Measurements from ENCODE around the gene ZFP57. TPM values are rescaled to one million over a fixed set of nuclear protein-coding genes. Genes with fewer than 3 reads are reported as not detected.
"Not testable (repeated sequence)": the region's sequence is repeated elsewhere in the genome, so short reads cannot be mapped to it uniquely, and the experiment has no call there.

The ZFP57 gene
- total RNA-seq, 1 donor from 2014 or later: not detected

- DNase-seq (ENCODE audit: low spot score); intact Hi-C loops (cut with DNase I): not testable (repeated sequence)
Observed at GRCh38 chr6:29661502-29662141, 19.3 kb downstream of the ZFP57 start.

- DNase-seq (ENCODE audit: low spot score): no peak
- intact Hi-C loops (cut with DNase I): no loop called here
Observed at GRCh38 chr6:29661071-29661470, 19.9 kb downstream of the ZFP57 start.

DNA sequence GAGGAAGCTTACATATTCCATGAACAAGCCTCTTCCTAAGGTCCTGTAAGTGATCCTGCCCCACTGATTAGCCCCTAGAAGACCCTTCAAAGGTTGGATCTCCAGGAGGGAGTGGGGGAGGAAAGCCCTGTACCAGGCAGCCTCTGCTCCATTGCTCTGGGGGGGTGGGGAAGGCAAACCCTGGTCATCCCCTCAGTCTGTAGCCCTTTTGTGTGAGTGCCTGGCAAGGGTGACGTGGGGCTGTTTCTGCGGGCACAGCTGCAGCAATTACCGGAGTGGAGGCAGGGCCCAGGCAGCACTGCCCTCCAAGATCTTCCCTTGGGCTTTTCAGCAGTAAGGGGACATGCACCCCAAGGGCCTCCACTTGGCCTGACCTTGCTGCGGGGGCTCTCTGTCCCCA lies 24.2 kb downstream of the ZFP57 start, which contains the start of gene MOG:
Gene MOG (plus strand): TSS at position 295 of the 400 bp plus-strand sequence. CDS start 118 bp downstream, outside the sequence.
- DNase-seq (ENCODE audit: low spot score): no peak

GRCh38 chr6:29656157-29656556 lies 24.8 kb downstream of the ZFP57 start:
- DNase-seq (ENCODE audit: low spot score): no peak
- intact Hi-C loops (cut with DNase I): no loop called here

More for the DNA sequence above, 24.2 kb downstream of the ZFP57 start, which contains the start of gene MOG:
- intact Hi-C loops (cut with DNase I): no loop called here

DNA sequence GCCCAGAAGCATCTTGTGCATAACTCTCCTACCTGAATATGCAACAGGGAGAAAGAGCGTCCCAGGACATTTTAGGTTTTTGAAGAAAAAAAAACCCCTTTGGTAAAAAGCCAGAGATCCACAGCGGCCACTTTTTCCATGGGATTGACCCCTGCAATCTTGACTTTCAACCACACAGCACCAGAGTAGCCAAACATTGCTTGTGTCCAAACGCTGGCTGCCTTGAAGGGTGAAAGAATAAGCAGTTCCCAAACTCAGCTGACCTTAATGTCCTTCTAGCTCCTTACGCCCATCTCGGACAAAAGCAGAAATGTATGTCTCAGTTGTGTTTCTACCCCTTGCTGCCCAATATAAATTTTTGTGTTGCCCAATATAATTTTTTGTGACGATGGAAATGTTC lies 25.3 kb downstream of the ZFP57 start:
- DNase-seq (ENCODE audit: low spot score): no peak
- intact Hi-C loops (cut with DNase I): no loop called here

- intact Hi-C loops (cut with DNase I): loop anchor here (5.0 kb wide), 1 partner anchor 99 kb away; no protein-coding TSS in a partner anchor
- DNase-seq (ENCODE audit: low spot score): no peak
Observed at GRCh38 chr6:29653452-29654038, 27.4 kb downstream of the ZFP57 start.

- no peak for DNase-seq (ENCODE audit: low spot score)
- intact Hi-C loops (cut with DNase I): loop anchor here (5.0 kb wide), 1 partner anchor 100 kb away; no protein-coding TSS in a partner anchor
Observed at GRCh38 chr6:29652198-29652584, 28.8 kb downstream of the ZFP57 start.

- no peak for DNase-seq (ENCODE audit: low spot score)
- intact Hi-C loops (cut with DNase I): loop anchor here (5.0 kb wide), 1 partner anchor 101 kb away; no protein-coding TSS in a partner anchor
Observed at GRCh38 chr6:29651413-29652197, 29.3 kb downstream of the ZFP57 start.

DNA sequence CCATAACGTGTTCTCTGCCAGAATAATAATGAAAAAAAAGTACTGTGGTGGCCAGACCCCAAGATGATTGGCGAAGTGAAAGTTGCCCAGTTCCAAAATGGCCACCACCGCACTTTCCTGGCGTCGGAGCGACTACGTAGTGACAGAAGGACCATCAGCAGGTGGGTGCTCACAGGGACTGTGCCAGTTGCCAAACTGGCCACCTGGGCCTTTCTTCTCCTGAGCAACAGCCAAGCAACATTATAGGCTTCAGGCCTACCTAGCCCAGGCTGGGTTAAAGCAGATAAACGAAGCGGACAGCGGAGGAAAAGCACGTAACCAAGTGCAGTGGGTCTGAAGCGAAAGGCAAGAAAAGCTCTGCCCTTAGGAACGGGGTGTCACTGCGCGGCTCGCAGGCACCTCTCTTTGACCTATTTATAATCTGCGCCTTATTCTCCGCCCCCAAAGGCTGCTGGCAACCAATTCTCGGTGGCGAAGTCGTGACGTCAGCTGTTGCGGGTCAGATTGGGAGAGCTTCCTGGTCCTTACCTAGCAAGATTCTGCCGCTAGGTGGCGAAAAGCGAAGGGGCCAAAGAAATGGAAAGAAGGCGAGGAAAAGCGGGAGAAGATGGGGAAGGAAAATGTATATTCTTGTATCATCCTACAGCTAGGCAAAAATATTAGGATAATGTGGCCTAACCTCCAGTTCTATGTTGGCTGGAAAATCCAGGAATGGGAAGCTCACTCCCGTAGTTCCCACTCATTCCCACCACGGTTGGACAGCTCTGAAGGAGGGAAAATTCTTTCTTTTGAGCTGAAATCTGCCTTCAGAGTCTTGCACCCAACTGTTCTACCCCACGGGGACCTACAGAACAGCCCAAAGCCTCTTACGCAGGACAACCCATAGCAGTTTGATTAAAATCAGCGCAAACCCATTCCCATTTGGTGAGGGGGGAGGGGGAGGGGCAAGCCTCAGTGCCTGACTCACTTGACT lies 31.0 kb downstream of the ZFP57 start:
- intact Hi-C loops (cut with DNase I): loop anchor here (2.0 to 5.0 kb wide), 2 partner anchors 35 to 102 kb away; no protein-coding TSS in a partner anchor
- peak; percentile 100 for DNase-seq (ENCODE audit: low spot score)

- no peak for DNase-seq (ENCODE audit: low spot score)
- intact Hi-C loops (cut with DNase I): loop anchor here (2.0 kb wide), 1 partner anchor 37 kb away; no protein-coding TSS in a partner anchor
Observed at GRCh38 chr6:29647927-29648642, 32.9 kb downstream of the ZFP57 start.

GRCh38 chr6:29641430-29642148 lies 39.4 kb downstream of the ZFP57 start:
- no peak for DNase-seq (ENCODE audit: low spot score)
- intact Hi-C loops (cut with DNase I): no loop called here

GRCh38 chr6:29637247-29637646 lies 43.7 kb downstream of the ZFP57 start:
- intact Hi-C loops (cut with DNase I): no loop called here
- no peak for DNase-seq (ENCODE audit: low spot score)

DNA sequence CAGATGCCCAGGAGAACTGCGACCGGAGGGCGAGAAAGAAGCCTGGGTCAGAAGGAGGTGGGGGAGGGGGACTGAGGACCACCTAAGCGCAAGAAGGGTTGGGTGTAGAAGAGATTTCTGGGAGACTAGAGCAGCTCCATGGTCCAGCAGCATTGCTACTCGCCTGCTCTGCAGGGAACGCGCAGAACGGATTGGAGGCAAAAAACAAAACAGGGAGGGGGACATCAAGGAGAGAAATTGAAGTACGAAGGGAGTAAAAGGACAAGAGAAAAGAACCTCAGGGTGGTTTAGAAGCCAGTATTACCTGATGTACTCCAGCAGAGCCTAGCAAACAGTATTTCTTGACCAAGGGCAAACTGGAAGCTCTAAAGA lies 47.4 kb downstream of the ZFP57 start:
- no peak for DNase-seq (ENCODE audit: low spot score)
- intact Hi-C loops (cut with DNase I): no loop called here

GRCh38 chr6:29632789-29633533 lies 48.0 kb downstream of the ZFP57 start, which contains the start of gene GABBR1:
TSS of gene GABBR1 (minus strand) at chr6:29633183. CDS start at chr6:29632385, 798 bp downstream.
- intact Hi-C loops (cut with DNase I): no loop called here
- peak; percentile 92 for DNase-seq (ENCODE audit: low spot score)

DNA sequence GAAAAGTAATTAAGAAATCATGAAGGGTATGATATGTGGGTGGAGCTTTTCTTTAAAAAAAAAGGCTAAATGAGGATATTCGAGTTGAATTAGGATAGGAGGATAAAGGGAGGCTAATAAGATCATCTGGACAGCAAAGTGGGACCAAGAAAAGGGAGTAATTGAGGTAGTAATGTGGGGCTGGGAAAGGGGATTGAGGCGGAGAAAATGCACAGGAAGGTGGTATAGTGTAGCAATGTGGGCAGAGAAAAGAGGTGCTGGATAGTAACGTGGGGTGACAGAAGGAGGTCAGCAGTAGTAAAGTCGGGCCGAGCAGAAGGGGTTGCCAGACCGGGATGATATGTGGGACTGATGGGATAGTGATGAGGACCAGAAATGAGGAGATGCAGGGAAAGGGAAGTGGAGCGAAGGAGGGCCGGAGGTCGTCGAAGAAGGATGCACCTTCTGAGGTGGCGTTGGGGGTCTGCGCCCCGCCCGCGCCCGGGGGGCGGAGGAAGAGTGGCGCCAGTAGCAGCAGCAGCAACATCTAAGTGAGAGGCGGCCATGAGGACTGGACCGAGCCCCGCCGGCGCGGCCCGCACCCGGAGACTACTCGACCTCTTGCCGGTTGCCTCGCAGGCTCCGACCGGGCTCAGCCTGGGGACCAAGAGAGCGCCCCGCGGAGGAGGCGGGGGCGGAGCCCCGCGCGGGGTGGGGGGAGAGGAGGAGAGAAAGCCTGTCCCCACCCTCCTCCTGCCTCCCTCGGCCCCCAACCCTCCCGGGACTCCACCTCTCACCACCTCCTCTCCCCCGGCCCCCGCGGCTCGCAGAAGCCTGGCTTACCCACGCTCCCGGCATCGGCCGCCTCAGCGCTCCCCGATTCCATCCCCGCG lies 48.9 kb downstream of the ZFP57 start:
- DNase-seq (ENCODE audit: low spot score): peak; percentile 81
- intact Hi-C loops (cut with DNase I): no loop called here

DNA sequence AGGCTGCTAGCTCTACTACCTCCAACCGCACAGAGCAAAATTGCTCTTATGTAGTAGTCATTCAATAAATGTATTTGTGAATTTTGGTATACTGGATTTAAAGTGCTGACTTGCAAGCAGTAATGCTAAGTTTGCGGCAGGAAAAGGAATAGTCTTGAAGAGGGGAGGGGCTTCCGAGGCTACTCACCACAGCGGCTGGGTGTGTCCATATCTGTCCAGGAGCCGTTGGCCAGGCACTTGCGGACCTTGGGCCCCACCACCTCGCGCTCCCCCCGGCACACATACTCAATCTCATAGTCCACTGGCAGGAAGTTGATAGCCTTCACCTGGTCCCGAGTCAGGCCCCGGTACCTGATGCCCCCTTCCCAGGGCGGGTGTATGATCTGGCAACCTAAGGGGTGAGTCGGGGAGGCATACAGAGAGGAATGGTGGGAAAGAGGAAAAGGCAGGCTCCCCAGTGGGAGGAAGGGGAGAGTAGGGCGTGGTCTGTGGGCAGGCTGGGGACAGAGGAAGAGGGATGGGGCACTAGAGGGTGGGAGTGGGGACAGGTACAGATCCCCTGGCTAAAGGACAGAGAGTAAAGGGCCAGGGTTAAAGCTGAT lies 49.6 kb downstream of the ZFP57 start:
- intact Hi-C loops (cut with DNase I): no loop called here
- DNase-seq (ENCODE audit: low spot score): no peak
